OCI-LY7 (cell line): ENCODE results near the gene USH1C.

Experiments
- EZH2phosphoT487 ChIP-seq: fragments of 200-600 bp; sonication (generic); IDR thresholded peaks from 2 replicates; pipeline ENCODE4 v1.6.1; 2018; ENCODE audit warnings: low read depth, borderline replicate concordance, mild to moderate bottlenecking, mixed run types, antibody characterized with exemption, low read length, moderate library complexity, mixed read lengths
- TF ChIP-seq, protein P1 (sequence below): fragments of 200-600 bp; sonication (generic); conservative IDR thresholded peaks from 2 replicates; pipeline ENCODE4 v1.5.1; 2014; ENCODE audit warnings: mild to moderate bottlenecking, antibody characterized with exemption, low read length, moderate library complexity, mixed read lengths

DNA sequence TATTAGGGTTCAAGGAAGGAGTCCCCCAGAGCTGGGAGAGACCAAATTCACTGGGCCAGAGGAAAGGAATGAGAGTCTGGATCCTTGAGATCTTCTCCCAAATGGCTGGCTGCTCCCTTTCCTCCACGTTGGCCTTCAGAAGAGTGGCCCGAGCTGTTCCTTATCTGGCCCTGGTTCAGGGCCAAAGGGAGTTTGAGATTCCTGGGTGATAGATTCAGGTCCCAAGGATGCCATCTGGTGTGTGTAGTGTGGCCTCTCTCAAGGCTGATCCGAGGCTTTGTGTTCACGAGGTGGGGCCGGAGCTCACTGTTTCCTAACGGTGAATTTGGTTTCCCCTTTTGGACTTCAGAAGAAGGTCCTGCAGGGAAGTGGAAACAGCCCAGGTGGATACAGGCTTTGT lies 50.2 kb downstream of the USH1C start:
- TF ChIP-seq, protein P1, sequence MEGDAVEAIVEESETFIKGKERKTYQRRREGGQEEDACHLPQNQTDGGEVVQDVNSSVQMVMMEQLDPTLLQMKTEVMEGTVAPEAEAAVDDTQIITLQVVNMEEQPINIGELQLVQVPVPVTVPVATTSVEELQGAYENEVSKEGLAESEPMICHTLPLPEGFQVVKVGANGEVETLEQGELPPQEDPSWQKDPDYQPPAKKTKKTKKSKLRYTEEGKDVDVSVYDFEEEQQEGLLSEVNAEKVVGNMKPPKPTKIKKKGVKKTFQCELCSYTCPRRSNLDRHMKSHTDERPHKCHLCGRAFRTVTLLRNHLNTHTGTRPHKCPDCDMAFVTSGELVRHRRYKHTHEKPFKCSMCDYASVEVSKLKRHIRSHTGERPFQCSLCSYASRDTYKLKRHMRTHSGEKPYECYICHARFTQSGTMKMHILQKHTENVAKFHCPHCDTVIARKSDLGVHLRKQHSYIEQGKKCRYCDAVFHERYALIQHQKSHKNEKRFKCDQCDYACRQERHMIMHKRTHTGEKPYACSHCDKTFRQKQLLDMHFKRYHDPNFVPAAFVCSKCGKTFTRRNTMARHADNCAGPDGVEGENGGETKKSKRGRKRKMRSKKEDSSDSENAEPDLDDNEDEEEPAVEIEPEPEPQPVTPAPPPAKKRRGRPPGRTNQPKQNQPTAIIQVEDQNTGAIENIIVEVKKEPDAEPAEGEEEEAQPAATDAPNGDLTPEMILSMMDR = no peak
- no peak for TF ChIP-seq EZH2phosphoT487
